EL (cell line): Measurements from ENCODE around the gene TRPT1.

ENCODE experiments used
- DNase-seq: peaks from one replicate; pipeline ENCODE4 v3.0.0-alpha.2; 2016

Gene TRPT1

DNA sequence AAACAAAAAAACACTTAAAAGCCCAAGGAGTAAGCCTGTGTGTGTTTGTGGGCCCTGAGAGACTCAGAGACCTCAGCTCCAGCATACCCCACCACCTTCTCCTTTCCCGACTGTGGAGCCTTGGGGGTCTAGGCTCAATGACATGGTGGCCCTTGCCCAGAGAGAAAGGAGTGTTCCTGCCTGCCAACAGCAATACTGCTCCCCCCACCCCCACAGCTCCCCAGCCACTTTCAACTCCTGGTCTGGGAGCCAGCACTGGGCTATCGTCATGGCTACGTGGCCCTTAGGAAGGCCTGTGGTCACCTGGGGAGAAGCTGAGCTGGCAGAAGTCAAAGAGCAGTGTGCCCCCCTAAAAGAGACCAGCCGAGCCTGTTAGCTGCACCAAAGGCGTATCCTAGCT lies 18.1 kb upstream of the TRPT1 start:
- DNase-seq, result no peak

DNA sequence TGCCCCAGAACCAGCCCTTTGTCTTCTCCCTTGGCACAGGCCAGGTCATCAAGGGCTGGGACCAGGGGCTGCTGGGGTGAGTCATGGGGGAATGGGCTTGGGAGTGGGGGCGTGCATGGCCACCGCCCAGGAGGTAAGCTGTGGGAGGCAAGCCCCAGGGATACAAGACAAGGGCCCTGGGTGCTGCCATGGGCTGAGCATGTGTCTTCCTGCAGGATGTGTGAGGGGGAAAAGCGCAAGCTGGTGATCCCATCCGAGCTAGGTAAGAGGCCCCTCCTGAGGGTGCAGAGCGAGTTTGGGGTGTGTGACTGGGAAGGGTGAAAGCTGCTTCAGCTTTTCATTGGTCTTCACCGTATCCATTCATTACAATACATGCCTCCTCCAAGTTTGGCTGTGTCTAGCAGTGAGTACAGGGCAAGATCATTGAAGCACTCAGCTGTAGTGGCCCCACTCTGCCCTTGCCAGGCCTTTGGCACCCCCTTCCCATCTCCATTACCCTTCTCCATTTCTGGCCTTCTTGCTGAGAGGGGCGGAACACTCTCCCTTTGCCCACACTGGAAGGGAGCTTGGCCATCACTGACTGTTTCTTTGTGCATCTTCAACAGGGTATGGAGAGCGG lies 17.4 kb upstream of the TRPT1 start:
- peak; percentile 21 for DNase-seq

DNA sequence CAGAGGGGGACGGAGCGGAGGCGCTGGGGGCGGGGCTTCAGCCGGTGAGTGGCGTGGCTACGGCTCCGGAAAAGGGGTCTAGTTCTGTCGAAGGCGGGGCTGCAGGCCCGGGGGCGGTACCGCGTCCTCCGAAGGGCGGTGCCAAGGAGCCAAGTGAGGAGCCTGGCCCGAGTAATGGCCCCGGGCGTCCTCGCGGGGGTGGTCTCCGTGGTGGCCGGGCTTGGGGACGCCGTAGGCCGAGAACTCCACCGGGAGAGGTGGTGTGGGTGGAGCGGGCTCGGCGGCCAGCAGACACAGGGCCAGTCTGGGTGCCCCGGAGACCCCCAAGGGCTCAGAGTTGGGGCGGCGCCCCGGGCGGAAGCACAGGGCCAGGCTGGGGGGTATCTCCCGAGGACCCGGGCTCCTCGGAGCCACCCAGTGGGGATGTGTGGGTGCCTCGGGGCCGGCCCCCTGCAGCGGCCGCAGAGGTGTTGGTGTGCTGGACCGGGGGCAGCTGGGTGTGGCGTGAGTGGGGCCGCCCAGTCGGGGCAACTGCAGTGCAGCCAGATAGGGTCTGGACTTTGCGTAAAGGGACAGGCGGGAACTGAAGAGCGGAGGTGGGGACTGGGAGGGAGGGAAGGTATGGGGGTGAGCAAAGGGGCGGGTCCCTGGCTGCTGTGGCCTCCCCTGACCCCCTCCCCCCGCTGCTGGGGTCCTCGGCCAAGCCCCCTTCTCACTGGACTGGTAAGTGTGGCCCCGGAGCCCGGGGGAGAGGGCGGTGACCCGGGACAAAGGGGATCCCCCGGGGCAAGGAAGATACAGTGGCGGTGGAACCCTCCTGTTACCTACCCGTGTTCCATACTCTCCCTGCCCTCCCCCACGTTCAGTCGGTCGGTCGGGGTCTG lies 15.7 kb upstream of the TRPT1 start:
- peak; percentile 71 for DNase-seq

DNA sequence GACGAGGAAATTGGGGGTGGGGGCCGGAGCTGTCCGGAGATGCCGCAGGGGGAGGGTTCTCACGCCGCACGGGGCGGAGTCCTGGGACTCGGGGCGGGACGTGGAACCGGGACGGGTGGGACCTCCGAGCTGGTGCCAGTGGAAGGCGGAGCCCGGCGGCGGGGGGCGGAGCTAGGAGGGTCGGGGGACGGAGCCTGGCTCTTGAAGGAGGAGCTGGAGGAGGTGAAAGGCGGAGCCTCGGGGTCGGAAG lies 15.2 kb upstream of the TRPT1 start:
- peak; percentile 99 for DNase-seq

DNA sequence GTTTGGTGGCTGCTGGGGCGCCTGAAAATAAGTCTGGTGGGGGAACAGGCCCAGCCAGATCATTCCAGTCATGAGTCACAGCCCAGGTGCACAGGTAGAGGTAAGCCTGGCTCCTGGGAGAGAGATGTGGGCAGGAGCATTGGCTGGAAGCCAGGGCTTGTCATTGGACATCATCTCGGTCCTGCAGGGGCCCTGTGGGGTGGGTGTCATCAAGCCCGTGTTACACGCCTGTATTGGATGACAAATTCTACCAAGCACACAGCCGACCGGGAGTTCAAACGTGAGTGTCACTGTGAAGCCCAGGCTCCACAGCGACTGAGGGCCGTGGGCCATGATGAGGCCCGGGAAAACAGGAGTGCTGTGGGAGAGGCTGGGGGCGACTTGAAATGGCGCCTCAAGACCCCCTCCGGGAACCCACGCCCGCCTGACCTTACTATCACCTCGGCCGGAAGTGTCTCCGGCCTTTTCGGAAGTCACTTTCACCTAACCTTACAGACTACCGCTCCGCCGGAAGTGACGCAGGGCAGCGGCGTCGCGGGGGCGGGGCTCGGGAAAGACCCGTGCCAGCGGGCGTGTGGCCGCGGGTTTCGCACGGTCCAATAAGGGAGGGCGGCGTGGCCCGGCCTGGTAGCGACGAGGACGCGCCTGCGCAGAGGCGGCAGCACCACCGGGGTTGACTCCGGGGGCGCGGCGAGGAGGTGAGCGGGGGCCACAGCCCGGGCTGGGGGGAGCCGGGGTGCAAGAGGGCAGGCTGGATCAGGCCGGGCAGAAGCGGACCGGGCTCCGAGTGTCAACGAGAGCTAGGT lies 14.7 kb upstream of the TRPT1 start, which contains the start of gene FKBP2:
Gene FKBP2 (plus strand): TSS at position 661 of the 806 bp plus-strand sequence. CDS start 1,293 bp downstream, outside the sequence.
- peak; percentile 97 for DNase-seq

DNA sequence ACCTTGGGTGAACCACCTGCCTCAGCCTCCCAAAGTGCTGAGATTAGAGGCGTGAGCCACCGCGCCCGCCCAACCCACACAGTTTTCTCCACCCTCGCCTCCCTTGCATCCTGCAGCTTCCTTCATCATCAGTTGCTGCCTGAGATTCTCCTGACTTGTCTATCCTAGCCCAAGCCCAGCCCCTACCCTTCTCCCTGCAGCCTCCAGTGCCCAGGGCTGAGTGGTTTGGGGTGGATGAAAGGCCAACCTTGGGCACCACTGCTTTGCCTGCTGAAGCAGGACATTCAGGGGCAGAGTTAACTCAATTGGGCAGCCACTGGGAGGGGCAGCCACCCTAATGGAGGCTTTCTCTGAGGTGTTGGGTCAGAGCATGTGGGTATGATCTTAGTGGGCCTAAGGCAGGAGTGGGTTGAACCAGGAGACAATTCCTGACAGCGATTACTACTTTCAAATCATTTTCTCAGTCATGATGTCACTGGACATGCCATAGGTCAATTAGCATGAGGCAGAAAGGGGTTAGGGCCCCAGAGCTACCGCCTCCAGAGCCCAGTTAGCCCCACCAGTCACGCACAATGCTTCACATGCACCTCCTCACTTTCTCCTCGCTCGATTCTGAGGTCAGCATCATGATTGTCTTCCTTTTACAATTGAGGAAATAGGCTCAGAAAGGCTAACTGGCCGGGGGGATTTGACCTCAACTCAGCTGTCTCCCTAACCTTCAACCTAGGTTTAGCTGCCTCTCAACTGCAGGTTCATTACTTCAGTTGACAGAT lies 13.9 kb upstream of the TRPT1 start:
- no peak for DNase-seq

DNA sequence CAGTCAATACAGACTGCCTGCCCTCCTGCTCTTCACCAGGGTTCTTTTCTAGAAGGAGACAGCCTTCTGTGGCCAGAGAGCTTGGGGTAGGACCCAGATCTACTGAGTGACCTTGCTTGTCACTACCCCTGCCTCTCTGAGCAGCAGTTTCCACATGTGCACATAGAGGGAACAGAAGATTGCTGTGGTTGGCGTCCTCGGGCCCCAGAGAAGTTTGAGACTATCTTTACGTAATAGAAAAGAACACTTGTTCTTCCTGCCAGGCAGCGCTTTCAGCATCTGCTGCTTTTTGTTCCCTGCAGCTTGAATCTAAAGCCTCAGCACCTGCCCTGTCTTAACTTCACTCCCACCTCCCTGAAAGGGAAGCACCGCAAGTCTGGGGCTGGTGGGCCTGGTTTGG lies 13.0 kb upstream of the TRPT1 start:
- no peak for DNase-seq

DNA sequence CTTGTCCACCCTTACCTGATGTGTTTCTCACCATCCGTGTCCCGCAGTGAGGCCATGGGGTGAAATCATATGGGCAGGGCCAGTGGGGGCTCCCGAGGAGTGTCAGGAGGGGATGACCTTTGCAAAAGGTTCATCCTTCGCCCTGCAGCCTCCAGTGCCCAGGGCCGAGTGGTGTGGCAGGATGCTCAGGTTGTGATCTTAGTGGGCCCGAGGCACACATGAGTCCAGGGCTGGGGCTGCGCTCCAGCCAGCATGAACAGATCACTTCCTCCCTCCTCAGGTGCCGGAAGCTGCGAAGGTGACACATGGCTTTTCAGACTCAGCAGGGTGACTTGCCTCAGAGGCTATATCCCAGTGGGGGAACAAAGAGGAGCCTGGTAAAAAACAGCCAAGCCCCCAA lies 12.1 kb upstream of the TRPT1 start:
- DNase-seq, result no peak

DNA sequence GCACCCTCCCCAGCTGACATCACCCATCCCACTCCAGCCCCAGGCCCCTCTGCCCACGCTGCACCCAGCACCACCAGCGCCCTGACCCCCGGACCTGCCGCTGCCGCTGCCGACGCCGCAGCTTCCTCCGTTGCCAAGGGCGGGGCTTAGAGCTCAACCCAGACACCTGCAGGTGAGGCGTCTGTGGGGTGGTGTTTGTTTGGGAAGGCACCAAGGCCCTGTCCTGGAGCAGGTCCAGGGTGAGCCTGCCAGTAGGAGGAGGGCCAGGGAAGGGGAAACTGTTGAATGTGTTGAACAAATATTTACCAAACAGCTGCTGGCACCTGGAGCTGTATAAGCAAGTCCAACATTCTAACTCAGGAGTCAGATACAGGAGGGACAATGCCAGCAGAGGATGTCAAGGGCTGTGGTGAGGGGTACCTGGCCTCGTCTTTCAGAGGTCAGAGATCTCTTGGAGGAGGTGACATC lies 11.5 kb upstream of the TRPT1 start:
- no peak for DNase-seq

DNA sequence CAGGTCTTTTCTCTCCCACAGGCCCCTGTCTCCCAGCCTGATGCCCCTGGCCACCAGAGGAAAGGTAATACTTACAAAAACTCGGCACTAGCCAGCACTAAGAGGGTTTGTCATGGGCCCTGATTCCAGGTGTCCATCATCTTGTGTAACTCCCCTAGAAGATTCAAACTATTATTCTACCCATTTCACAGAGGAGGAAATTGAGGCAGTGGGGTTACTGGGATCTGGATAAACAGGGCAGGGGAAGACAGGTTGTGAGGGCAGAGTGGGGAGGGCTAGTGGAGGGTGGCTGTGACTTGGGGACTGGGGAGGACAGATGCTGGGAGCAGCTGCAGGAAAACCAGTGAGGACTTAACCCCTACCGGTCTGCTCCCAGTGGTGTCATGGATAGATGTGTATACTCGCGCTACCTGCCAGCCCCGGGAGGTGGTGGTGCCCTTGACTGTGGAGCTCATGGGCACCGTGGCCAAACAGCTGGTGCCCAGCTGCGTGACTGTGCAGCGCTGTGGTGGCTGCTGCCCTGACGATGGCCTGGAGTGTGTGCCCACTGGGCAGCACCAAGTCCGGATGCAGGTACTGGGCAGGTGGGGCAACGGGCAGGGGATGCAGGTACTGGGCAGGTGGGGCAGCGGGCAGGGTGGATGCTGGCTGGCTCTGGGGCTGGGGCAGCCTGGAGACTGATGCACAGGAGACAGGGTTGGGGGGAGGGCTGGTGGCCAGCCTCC lies 9.6 kb upstream of the TRPT1 start:
- DNase-seq, result no peak

DNA sequence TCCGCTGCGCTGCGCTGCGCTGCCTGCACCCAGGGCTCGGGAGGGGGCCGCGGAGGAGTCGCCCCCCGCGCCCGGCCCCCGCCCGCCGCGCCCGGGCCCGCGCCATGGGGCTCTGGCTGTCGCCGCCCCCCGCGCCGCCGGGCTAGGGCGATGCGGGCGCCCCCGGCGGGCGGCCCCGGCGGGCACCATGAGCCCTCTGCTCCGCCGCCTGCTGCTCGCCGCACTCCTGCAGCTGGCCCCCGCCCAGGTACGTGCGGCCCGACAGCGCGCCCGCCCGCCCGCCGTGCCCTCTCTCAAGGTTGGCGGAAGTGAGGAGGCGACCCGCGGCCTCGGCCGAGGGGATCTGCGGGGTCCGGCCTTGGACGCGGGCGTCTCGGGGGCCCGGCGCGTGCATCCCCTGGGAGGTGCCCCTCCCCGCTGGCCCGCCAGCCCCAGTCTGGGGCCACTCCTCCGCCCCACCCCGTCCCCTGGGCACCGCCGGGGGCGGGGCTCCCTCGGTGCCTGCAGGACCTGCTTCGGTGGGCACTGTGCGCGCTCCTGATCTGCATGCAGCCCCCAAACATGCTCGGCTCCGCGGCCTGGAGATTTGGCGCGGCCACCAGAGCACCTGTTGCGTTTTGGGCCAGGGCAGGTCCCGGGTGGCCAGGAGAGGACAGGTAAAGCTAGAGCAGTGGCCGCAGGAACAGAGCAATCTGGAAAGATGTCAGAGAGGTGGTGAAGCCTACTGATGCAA lies 8.8 kb upstream of the TRPT1 start:
- peak; percentile 37 for DNase-seq

DNA sequence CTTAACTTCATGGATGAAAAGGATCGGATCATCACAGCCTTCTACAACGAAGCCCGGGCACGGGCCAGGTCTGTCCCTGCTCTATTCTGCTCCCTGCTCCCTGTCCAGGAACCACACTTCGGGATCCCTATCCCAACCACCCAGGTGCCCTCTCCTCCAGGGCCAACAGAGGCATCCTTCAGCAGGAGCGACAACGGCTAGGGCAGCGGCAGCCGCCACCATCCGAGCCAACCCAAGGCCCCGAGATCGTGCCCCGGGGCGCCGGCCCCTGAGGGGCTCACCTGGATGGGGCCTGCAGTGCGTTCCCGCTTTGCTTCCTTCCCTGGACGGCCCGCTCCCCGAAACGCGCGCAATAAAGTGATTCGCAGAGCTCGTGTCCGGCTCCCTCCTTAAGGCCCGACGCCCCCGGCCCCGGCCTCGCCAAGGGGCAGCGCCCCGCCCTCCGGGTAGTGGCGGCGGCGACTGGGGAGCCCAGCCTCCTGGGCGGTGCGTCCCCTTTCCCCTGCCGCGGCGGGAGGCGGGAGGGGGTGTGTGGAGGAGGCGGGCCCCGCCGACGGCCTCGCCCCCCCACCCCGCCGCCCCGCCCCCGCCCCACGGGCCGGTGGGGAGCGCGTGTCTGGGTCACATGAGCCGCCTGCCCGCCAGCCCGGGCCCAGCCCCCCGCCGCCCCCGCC lies 8.1 kb upstream of the TRPT1 start, which contains the start of gene VEGFB:
Gene VEGFB (plus strand): TSS at position 672 of the 674 bp plus-strand sequence. CDS start 250 bp downstream, outside the sequence.
- DNase-seq, result peak; percentile 70

DNA sequence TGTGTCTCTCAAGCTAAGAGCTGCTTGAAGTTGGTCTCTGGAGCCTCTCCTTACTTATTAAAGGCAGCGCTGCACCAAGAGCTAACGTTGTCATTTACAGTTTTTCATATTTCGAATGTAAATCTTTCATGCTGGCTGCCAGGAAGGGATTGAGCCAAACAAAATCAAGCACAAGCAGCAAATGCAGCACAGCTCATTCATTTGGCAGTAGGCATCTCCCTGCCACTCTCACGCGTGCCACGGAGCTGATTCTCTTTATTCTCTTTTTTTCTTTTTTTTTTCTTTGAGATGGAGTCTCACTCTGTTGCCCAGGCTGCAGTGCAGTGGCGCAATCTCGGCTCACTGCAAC lies 7.0 kb upstream of the TRPT1 start:
- DNase-seq, result no peak

DNA sequence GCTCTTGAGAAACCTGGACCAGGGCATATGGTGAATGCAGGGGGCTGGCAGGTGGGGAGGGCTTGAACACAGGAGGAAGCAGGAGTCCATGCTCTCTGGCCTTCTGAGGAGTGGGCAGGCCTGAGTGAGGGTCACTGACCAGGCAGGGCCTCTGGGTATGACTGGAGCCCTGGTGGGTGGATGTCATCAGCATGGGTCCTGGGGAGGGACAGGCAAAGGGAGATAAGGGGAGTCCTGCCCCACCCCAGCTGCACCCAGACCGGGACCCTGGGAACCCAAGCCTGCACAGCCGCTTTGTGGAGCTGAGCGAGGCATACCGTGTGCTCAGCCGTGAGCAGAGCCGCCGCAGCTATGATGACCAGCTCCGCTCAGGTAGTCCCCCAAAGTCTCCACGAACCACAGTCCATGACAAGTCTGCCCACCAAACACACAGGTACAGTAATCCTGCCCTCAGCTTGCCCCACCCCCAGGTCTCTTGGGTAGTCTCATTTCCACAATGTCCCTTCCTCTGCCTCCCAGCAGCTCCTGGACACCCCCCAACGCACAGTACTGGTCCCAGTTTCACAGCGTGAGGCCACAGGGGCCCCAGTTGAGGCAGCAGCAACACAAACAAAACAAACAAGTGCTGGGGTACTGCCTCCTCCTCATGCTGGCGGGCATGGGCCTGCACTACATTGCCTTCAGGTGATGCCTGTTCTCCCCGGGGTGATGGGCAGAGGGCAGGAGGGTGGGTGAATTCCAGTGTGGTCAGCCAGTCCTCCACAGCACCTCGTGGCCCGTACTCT lies 6.4 kb upstream of the TRPT1 start:
- DNase-seq, result no peak

DNA sequence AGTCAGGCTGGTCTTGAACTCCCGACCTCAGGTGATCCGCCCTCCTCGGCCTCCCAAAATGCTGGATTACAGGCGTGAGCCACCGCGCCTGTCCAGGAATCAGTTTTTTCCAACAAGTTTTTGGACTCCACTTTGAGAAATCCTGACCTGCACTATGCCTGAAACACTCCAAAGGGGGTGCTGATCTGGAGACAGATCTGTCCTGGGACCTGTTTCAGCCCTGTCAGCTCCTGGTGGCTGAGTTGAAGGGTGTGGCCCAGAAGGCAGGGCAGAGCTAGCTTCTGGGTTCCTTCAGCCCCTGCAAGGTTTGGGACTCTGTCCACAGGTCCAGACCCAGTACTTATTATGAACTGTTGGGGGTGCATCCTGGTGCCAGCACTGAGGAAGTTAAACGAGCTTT lies 5.6 kb upstream of the TRPT1 start:
- no peak for DNase-seq

DNA sequence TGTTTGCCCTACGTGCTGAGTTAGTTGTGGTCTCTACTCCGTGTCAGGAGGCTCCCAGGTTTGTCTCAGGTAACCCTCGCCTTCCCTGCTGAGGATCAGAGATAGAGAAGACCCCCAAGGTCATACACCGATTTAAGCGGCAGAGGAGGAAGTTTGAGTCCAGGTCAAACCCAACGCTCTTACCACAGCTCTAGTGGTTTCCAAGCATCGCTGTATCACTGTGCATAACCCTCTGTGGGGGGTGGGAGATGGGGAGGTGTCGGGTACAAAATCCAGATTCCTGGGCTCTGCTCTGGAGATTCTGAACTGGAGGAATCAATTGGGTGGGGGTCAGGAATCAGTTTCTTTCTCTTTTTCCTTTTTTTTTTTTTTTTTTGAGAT lies 5.0 kb upstream of the TRPT1 start:
- DNase-seq, result no peak

DNA sequence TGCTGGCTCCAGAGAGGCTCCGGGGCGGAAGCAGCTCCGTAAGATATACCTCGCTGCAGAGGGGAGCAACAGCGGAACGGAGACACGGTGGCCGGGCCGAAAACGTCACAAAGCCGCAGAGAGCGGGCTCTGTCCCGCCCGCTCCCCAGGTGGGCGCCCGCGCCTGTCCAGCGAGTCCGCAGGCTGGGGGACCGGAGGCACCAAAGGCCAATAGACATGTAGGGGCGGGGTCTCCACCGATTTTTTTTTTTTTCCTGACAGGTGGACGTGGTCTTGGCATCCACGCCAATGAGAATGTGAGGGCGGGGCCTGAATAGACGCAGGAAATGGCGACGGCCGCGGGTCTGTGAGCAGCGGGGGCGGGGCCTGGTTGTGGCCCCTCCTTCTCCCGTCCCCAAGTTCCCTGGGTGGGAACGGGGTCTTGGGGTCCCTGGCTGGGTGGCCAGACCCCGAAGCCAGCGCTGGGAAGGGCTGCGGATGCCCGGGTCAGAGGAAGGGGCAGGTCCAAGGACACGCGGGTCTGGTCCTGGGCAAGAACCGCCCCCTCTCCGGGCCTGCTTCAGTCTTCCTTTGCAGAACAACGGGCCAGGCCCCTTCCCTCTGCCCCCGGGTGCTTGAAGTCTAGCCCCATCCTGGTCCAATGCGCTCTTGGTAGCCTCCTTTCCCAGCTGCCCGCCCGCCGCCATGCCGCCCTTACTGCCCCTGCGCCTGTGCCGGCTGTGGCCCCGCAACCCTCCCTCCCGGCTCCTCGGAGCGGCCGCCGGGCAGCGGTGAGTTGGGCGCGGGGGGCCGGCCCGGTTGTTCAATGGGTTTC lies 4.4 kb upstream of the TRPT1 start, which contains the start of gene DNAJC4:
Gene DNAJC4 (plus strand): TSS at position 378 of the 814 bp plus-strand sequence. CDS start 307 bp downstream, at position 685.
- DNase-seq, result peak; percentile 90

DNA sequence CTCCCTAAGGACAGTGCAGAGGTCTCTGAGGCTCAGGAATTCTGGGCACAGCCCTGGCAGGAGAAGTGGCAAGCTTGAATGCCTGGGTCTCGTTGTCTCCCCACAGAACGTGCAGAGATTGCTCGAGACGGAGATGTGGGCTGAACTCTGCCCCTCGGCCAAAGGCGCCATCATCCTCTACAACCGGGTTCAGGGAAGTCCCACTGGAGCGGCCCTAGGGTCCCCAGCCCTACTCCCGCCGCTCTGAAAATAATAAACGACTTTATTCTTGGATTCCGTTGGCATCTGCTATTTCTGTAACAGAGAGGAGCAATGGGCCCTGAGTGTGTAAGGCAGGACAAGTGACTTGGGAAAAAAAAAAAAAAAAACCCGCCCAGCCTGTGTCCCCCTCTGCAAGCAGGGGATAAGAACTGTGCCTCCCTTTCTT lies 3.8 kb upstream of the TRPT1 start:
- DNase-seq, result no peak
